ENCODE measurements around the gene BMP2. TPM values are rescaled to one million over a fixed set of nuclear protein-coding genes. Genes with fewer than 3 reads are reported as not detected.

BMP2 gene
- polyA plus RNA-seq, 4 donors = 4.9 to 24.1 (median 11.6) TPM

DNA sequence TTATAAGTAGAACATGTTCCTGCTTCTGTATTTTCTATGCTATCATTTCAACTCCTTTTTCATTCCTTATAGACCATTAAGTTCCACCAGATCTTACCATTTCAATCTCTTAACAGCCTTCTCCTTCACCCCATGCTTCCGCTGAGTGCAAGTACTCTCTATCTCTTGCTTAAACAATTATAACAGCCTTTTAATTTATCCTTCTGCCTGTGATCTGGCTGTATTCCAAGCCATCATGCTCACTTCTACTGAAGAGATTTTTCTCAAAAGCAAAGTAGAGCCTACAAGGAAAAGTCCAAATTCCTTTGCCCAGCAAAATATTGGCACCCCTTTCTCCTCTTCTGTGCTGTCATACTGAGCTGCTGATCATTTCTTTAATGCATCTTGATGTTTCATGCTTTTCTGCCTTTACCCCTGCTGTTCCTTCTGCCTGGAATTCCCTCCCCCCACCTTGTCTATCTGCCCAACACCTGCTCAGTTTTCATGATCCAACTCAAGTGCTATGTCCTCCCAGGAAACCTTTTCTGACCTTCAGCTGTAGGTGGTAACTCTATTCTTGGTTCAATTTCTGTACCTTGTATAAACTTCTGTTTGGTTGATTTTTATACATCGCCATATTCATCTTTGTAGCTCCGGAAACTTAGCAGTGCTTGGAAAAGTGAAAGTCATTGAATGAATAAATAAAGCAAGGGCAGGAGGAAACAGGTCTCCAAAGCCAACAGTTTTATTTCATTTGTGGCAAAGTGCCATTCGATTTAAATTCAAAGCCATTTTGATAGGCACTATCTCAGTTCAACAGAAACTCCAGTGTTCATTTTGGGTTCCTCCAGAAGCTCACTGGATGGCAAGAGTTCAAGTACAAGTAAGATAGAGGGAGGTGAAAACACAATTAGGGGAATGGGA is 10.5 kb upstream of the BMP2 start:
- no peaks in the 10 kb centered on the region for H3K36me3 ChIP-seq (ENCODE audit: control insufficient read depth in 3 of 3, insufficient read depth in 2 of 3, low read depth in 1 of 3, low read length in 3 of 3)
- H3K27me3 ChIP-seq (ENCODE audit: control insufficient read depth in 3 of 3, insufficient read depth in 3 of 3, low read length in 3 of 3) = no peaks in the 10 kb centered on the region
- H3K9me3 ChIP-seq (ENCODE audit: control insufficient read depth in 2 of 2, insufficient read depth in 1 of 2, low read depth in 1 of 2, low read length in 1 of 2) = no peaks in the 10 kb centered on the region
- no peaks in the 10 kb centered on the region for H3K4me1 ChIP-seq (ENCODE audit: control insufficient read depth in 3 of 3, insufficient read depth in 2 of 3, low read depth in 1 of 3, low read length in 2 of 3)
- no peak overlapping the region for H3K27ac ChIP-seq (ENCODE audit: low read depth in 1 of 3, low read length in 2 of 3)
- H3K4me3 ChIP-seq (ENCODE audit: low read depth in 1 of 3, low read length in 3 of 3) = no peak overlapping the region
- 15 to 60% (median 35%) methylated on average over 4 of the region's 4 CpGs for WGBS, 3 donors
- DNase-seq (peak in 1 of 2 donors; percentile 26), FAIRE-seq (no peak)

DNA sequence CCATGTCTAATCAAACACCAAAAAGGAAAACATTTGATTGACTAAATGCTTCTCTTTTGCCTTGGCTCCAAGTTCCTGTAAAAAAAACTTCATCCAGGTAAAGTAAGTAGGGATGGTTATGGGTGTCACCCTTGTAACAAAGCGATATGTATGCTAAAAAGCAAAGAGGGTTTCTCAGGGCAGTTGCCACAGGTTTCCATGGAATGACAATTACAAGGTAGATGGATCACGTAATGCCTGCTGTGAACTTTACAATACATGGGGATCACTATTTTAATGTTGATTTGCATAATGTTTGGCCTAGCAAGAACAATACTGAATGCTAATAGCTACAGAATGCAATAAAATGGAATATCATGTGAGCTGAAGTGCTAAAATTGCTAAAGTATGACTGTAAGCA is 2.9 kb upstream of the BMP2 start:
- no peaks in the 10 kb centered on the region for H3K9me3 ChIP-seq (ENCODE audit: control insufficient read depth in 2 of 2, insufficient read depth in 1 of 2, low read depth in 1 of 2, low read length in 1 of 2)
- peaks cover 0 to 15% (median 0%) of the 10 kb centered on the region in 3 donors for H3K4me1 ChIP-seq (ENCODE audit: control insufficient read depth in 3 of 3, insufficient read depth in 2 of 3, low read depth in 1 of 3, low read length in 2 of 3)
- FAIRE-seq (no peak), DNase-seq (no peak)
- WGBS, 3 donors = 91 to 100% (median 95%) methylated on average over 2 of the region's 2 CpGs
- H3K36me3 ChIP-seq (ENCODE audit: control insufficient read depth in 3 of 3, insufficient read depth in 2 of 3, low read depth in 1 of 3, low read length in 3 of 3) = no peaks in the 10 kb centered on the region
- H3K4me3 ChIP-seq (ENCODE audit: low read depth in 1 of 3, low read length in 3 of 3) = no peak overlapping the region
- no peak overlapping the region for H3K27ac ChIP-seq (ENCODE audit: low read depth in 1 of 3, low read length in 2 of 3)
- no peaks in the 10 kb centered on the region for H3K27me3 ChIP-seq (ENCODE audit: control insufficient read depth in 3 of 3, insufficient read depth in 3 of 3, low read length in 3 of 3)

DNA sequence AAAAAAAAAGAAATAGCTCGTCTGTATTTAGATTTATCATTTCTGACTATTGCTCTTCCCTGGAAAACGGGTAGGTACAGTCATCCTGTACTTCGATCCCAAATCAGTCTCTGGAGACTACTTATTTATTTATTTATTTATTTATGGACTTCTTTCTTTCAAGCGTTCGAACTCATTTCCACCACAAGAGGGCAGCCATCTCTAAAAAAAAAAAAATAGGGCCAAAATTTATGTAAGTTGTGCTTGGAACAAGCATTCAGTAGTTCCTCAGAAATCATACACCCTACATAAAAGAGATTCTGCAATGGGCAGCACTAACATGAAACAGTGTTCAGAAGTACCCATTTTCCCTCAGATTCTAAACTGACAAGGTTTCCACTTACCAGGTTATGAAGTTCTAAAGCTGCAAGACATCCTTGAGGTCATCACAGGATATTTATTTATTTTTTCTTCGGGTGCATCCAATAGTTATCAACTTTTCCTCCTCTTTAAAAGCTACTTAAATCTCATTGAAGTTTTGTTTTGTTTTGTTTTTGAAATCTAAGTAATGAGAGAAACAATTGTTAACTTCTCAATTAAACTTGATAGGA is 1.9 kb upstream of the BMP2 start:
- H3K27ac ChIP-seq (ENCODE audit: low read depth in 1 of 3, low read length in 2 of 3) = no peak overlapping the region
- H3K9me3 ChIP-seq (ENCODE audit: control insufficient read depth in 2 of 2, insufficient read depth in 1 of 2, low read depth in 1 of 2, low read length in 1 of 2) = no peaks in the 10 kb centered on the region
- WGBS, 3 donors = 2 to 6% (median 4%) methylated on average over 6 of the region's 6 CpGs
- FAIRE-seq = peak; percentile 41
- peaks cover 0 to 2% (median 0%) of the 10 kb centered on the region in 3 donors for H3K36me3 ChIP-seq (ENCODE audit: control insufficient read depth in 3 of 3, insufficient read depth in 2 of 3, low read depth in 1 of 3, low read length in 3 of 3)
- H3K4me3 ChIP-seq (ENCODE audit: low read depth in 1 of 3, low read length in 3 of 3) = no peak overlapping the region
- peaks cover 0 to 3% (median 0%) of the 10 kb centered on the region in 3 donors for H3K27me3 ChIP-seq (ENCODE audit: control insufficient read depth in 3 of 3, insufficient read depth in 3 of 3, low read length in 3 of 3)
- H3K4me1 ChIP-seq (ENCODE audit: control insufficient read depth in 3 of 3, insufficient read depth in 2 of 3, low read depth in 1 of 3, low read length in 2 of 3) = peaks cover 0 to 17% (median 0%) of the 10 kb centered on the region in 3 donors
- DNase-seq = peak; percentile 79 to 81

DNA sequence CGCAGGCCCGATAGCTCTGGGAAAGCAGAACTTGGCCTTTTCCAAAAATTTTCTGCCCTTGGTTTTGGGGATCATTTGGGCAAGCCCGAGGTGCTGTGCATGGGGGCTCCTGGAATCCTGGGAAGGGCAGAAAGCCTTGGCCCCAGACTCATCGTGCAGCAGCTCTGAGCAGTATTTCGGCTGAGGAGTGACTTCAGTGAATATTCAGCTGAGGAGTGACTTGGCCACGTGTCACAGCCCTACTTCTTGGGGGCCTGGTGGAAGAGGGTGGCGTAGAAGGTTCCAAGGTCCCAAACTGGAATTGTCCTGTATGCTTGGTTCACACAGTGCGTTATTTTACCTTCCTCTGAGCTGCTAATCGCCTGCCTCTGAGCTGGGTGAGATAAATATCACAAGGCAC is 1.1 kb upstream of the BMP2 start:
- FAIRE-seq = no peak
- peak overlapping the region in 2 of 3 donors; percentile 34 to 63 for H3K27ac ChIP-seq (ENCODE audit: low read depth in 1 of 3, low read length in 2 of 3)
- no peak overlapping the region for H3K4me3 ChIP-seq (ENCODE audit: low read depth in 1 of 3, low read length in 3 of 3)
- peaks cover 0 to 4% (median 0%) of the 10 kb centered on the region in 3 donors for H3K27me3 ChIP-seq (ENCODE audit: control insufficient read depth in 3 of 3, insufficient read depth in 3 of 3, low read length in 3 of 3)
- peaks cover 0 to 2% (median 0%) of the 10 kb centered on the region in 3 donors for H3K36me3 ChIP-seq (ENCODE audit: control insufficient read depth in 3 of 3, insufficient read depth in 2 of 3, low read depth in 1 of 3, low read length in 3 of 3)
- H3K9me3 ChIP-seq (ENCODE audit: control insufficient read depth in 2 of 2, insufficient read depth in 1 of 2, low read depth in 1 of 2, low read length in 1 of 2) = no peaks in the 10 kb centered on the region
- DNase-seq = peak in 1 of 2 donors; percentile 34
- 15 to 56% (median 35%) methylated on average over 9 of the region's 9 CpGs for WGBS, 3 donors
- peaks cover 0 to 17% (median 0%) of the 10 kb centered on the region in 3 donors for H3K4me1 ChIP-seq (ENCODE audit: control insufficient read depth in 3 of 3, insufficient read depth in 2 of 3, low read depth in 1 of 3, low read length in 2 of 3)

DNA sequence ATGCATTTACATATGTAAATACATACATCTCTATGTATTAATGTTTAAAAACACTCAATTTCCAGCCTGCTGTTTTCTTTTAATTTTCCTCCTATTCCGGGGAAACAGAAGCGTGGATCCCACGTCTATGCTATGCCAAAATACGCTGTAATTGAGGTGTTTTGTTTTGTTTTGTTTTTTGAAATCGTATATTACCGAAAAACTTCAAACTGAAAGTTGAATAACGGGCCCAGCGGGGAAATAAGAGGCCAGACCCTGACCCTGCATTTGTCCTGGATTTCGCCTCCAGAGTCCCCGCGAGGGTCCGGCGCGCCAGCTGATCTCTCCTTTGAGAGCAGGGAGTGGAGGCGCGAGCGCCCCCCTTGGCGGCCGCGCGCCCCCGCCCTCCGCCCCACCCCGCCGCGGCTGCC is 355 bp upstream of the BMP2 start:
- no peaks in the 10 kb centered on the region for H3K9me3 ChIP-seq (ENCODE audit: control insufficient read depth in 2 of 2, insufficient read depth in 1 of 2, low read depth in 1 of 2, low read length in 1 of 2)
- H3K4me3 ChIP-seq (ENCODE audit: low read depth in 1 of 3, low read length in 3 of 3) = peak overlapping the region; percentile 48 to 91 (median 49)
- peaks cover 0 to 17% (median 0%) of the 10 kb centered on the region in 3 donors for H3K4me1 ChIP-seq (ENCODE audit: control insufficient read depth in 3 of 3, insufficient read depth in 2 of 3, low read depth in 1 of 3, low read length in 2 of 3)
- FAIRE-seq (no peak), DNase-seq (no peak)
- WGBS, 3 donors = 0 to 2% (median 1%) methylated on average over 23 to 26 of the region's 26 CpGs
- peaks cover 0 to 4% (median 0%) of the 10 kb centered on the region in 3 donors for H3K27me3 ChIP-seq (ENCODE audit: control insufficient read depth in 3 of 3, insufficient read depth in 3 of 3, low read length in 3 of 3)
- peaks cover 0 to 2% (median 0%) of the 10 kb centered on the region in 3 donors for H3K36me3 ChIP-seq (ENCODE audit: control insufficient read depth in 3 of 3, insufficient read depth in 2 of 3, low read depth in 1 of 3, low read length in 3 of 3)
- H3K27ac ChIP-seq (ENCODE audit: low read depth in 1 of 3, low read length in 2 of 3) = peak overlapping the region in 2 of 3 donors; percentile 11 to 48

DNA sequence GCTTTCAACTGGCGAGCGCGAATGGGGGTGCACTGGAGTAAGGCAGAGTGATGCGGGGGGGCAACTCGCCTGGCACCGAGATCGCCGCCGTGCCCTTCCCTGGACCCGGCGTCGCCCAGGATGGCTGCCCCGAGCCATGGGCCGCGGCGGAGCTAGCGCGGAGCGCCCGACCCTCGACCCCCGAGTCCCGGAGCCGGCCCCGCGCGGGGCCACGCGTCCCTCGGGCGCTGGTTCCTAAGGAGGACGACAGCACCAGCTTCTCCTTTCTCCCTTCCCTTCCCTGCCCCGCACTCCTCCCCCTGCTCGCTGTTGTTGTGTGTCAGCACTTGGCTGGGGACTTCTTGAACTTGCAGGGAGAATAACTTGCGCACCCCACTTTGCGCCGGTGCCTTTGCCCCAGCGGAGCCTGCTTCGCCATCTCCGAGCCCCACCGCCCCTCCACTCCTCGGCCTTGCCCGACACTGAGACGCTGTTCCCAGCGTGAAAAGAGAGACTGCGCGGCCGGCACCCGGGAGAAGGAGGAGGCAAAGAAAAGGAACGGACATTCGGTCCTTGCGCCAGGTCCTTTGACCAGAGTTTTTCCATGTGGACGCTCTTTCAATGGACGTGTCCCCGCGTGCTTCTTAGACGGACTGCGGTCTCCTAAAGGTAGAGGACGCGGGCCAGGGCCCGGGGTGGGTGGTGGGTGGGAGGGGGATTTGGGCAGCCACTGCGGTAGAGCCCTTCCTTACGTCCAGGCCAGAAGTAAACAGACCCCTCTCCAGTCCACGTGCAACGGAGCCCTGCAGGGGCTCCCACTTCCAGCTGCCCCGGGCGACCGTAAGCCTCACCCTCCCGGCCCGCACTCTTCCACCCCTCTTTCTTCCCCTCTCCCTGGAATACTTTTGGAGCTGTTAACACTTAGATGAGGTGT is 998 bp downstream of the BMP2 start:
- Histone ChIP-seq H3K27me3 (ENCODE audit: control insufficient read depth in 3 of 3, insufficient read depth in 3 of 3, low read length in 3 of 3) (peaks cover 0 to 4% (median 0%) of the 10 kb centered on the region in 3 donors), H3K4me1 (ENCODE audit: control insufficient read depth in 3 of 3, insufficient read depth in 2 of 3, low read depth in 1 of 3, low read length in 2 of 3) (peaks cover 0 to 17% (median 0%) of the 10 kb centered on the region in 3 donors), H3K9me3 (ENCODE audit: control insufficient read depth in 2 of 2, insufficient read depth in 1 of 2, low read depth in 1 of 2, low read length in 1 of 2) (no peaks in the 10 kb centered on the region), H3K4me3 (ENCODE audit: low read depth in 1 of 3, low read length in 3 of 3) (peak overlapping the region; percentile 69 to 91 (median 83)), H3K36me3 (ENCODE audit: control insufficient read depth in 3 of 3, insufficient read depth in 2 of 3, low read depth in 1 of 3, low read length in 3 of 3) (peaks cover 0 to 4% (median 0%) of the 10 kb centered on the region in 3 donors), H3K27ac (ENCODE audit: low read depth in 1 of 3, low read length in 2 of 3) (peak overlapping the region; percentile 76 to 89 (median 79))
- FAIRE-seq (no peak), DNase-seq (peak; percentile 40 to 73)
- WGBS, 3 donors = 1 to 2% (median 2%) methylated on average over 55 to 70 of the region's 70 CpGs

DNA sequence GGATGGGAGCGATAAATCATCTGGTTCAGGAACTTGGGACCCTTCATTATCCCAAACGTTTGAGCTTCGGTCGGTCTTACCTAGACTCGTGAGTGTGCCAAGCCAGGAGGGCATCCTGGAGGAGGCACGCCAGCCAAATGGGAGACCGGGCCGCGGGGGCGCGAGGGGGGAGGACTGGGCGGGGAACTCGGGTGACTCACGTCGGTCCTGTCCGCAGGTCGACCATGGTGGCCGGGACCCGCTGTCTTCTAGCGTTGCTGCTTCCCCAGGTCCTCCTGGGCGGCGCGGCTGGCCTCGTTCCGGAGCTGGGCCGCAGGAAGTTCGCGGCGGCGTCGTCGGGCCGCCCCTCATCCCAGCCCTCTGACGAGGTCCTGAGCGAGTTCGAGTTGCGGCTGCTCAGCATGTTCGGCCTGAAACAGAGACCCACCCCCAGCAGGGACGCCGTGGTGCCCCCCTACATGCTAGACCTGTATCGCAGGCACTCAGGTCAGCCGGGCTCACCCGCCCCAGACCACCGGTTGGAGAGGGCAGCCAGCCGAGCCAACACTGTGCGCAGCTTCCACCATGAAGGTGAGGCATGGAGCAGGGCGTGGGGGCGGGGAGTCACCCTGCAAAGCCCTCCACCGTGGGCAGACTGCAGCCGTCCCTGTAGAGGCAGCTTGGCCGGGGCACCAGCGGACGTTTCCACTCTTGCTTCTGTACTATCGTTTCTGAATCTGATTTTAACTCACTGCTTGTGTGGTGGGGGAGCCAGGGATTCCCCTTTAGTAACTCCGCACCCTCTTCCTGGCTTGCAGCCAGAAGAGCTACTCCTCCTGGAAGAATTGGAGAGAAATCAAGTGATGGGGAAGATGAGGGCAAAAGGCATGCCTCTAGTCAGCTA is 2.7 kb downstream of the BMP2 start:
- Histone ChIP-seq H3K4me3 (ENCODE audit: low read depth in 1 of 3, low read length in 3 of 3) (peak overlapping the region; percentile 59 to 91 (median 83)), H3K36me3 (ENCODE audit: control insufficient read depth in 3 of 3, insufficient read depth in 2 of 3, low read depth in 1 of 3, low read length in 3 of 3) (peaks cover 0 to 5% (median 3%) of the 10 kb centered on the region in 3 donors), H3K9me3 (ENCODE audit: control insufficient read depth in 2 of 2, insufficient read depth in 1 of 2, low read depth in 1 of 2, low read length in 1 of 2) (no peaks in the 10 kb centered on the region), H3K4me1 (ENCODE audit: control insufficient read depth in 3 of 3, insufficient read depth in 2 of 3, low read depth in 1 of 3, low read length in 2 of 3) (peaks cover 0 to 14% (median 0%) of the 10 kb centered on the region in 3 donors), H3K27ac (ENCODE audit: low read depth in 1 of 3, low read length in 2 of 3) (peak overlapping the region in 2 of 3 donors; percentile 18 to 24), H3K27me3 (ENCODE audit: control insufficient read depth in 3 of 3, insufficient read depth in 3 of 3, low read length in 3 of 3) (peaks cover 0 to 4% (median 0%) of the 10 kb centered on the region in 3 donors)
- peak; percentile 43 to 68 for DNase-seq
- no peak for FAIRE-seq
- 4 to 6% (median 4%) methylated on average over 50 to 55 of the region's 55 CpGs for whole genome bisulfite sequencing, 3 donors
